Breast epithelium (tissue), 3 donors: ENCODE measurements around the gene ZC3H7B.

ENCODE experiments used
- CTCF ChIP-seq, 3 donors: fragments of 450-650 bp; IDR thresholded peaks; one replicate each; pipeline ENCODE4 v1.5.1; 2016 to 2017; ENCODE audit warnings: antibody characterized with exemption in 3 of 3, mild to moderate bottlenecking in 3 of 3, moderate library complexity in 3 of 3
- POLR2A ChIP-seq: fragments of 450-650 bp; IDR thresholded peaks from one replicate; pipeline ENCODE4 v1.6.1; 2016; ENCODE audit warnings: antibody characterized with exemption, mild to moderate bottlenecking, moderate library complexity

GRCh38 chr22:41362615-41363014 lies 61.3 kb downstream of the ZC3H7B start:
- TF ChIP-seq CTCF (IDR thresholded peaks at IDR 0.05) (no peak), POLR2A (no peak)
